Stomach (tissue), 4 donors: ENCODE data around the gene STX2.

Source experiments
- EP300 ChIP-seq: sonication (generic); formaldehyde crosslinking; IDR thresholded peaks from one replicate; pipeline ENCODE4 v1.6.1; 2017; ENCODE audit warnings: antibody characterized with exemption
- POLR2A ChIP-seq, 4 donors: fragments of 450-650 bp; IDR thresholded peaks; one replicate each; pipeline ENCODE4 v1.6.1; 2016; ENCODE audit warnings: antibody characterized with exemption in 4 of 4, control low read depth in 2 of 4, mild to moderate bottlenecking in 1 of 4, moderate library complexity in 1 of 4
- POLR2AphosphoS5 ChIP-seq, 3 donors: sonication (generic); formaldehyde crosslinking; IDR thresholded peaks; one replicate each; pipeline ENCODE4 v1.6.1; 2016; ENCODE audit warnings: antibody characterized with exemption in 3 of 3
- TF ChIP-seq, protein P1 (sequence below), 7 experiments: fragments of 450-650 bp in 4 of 7; fragments of 200-600 bp in 3 of 7; sonication (generic) in 3 of 7; IDR thresholded peaks; one replicate each; pipeline ENCODE4 v1.5.1; 2016 to 2019; ENCODE audit warnings: antibody characterized with exemption in 7 of 7, control low read depth in 2 of 7, mild to moderate bottlenecking in 1 of 7

- TF ChIP-seq POLR2A (IDR thresholded peaks at IDR 0.05) = no peak
- no peak for TF ChIP-seq EP300
- TF ChIP-seq, protein P1, sequence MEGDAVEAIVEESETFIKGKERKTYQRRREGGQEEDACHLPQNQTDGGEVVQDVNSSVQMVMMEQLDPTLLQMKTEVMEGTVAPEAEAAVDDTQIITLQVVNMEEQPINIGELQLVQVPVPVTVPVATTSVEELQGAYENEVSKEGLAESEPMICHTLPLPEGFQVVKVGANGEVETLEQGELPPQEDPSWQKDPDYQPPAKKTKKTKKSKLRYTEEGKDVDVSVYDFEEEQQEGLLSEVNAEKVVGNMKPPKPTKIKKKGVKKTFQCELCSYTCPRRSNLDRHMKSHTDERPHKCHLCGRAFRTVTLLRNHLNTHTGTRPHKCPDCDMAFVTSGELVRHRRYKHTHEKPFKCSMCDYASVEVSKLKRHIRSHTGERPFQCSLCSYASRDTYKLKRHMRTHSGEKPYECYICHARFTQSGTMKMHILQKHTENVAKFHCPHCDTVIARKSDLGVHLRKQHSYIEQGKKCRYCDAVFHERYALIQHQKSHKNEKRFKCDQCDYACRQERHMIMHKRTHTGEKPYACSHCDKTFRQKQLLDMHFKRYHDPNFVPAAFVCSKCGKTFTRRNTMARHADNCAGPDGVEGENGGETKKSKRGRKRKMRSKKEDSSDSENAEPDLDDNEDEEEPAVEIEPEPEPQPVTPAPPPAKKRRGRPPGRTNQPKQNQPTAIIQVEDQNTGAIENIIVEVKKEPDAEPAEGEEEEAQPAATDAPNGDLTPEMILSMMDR (IDR thresholded peaks at IDR 0.05) = no peak
- no peak for TF ChIP-seq POLR2AphosphoS5 (IDR thresholded peaks at IDR 0.05)
Measured at GRCh38 chr12:130795906-130796305, 43.1 kb downstream of the STX2 start.
